Measurements from ENCODE around the gene CEP192.
"Not testable (repeated sequence)": the region's sequence is repeated elsewhere in the genome, so short reads cannot be mapped to it uniquely, and the experiment has no call there.

Gene CEP192

GRCh38 chr18:13070460-13070859 is 79.3 kb downstream of the CEP192 start:
- H3K4me3 ChIP-seq (ENCODE audit: low read depth, low read length), result no peak overlapping the region
- peak; percentile 55 for DNase-seq (ENCODE audit: low read depth)
- TF ChIP-seq CTCF (conservative IDR thresholded peaks at IDR 0.05; ENCODE audit: low read depth, low read length), result no peak

GRCh38 chr18:13076886-13077285 is 85.7 kb downstream of the CEP192 start:
- TF ChIP-seq CTCF (conservative IDR thresholded peaks at IDR 0.05; ENCODE audit: low read depth, low read length), result no peak
- no peak for DNase-seq (ENCODE audit: low read depth)

GRCh38 chr18:13077473-13077872 is 86.3 kb downstream of the CEP192 start:
- DNase-seq (ENCODE audit: low read depth), result no peak
- TF ChIP-seq CTCF (conservative IDR thresholded peaks at IDR 0.05; ENCODE audit: low read depth, low read length), result no peak
- no peak overlapping the region for H3K4me3 ChIP-seq (ENCODE audit: low read depth, low read length)

More at GRCh38 chr18:13076886-13077285, 85.7 kb downstream of the CEP192 start:
- no peak overlapping the region for H3K4me3 ChIP-seq (ENCODE audit: low read depth, low read length)

- DNase-seq (ENCODE audit: low read depth); H3K4me3 ChIP-seq (ENCODE audit: low read depth, low read length): not testable (repeated sequence)
Measured at GRCh38 chr18:13078065-13078464, 86.9 kb downstream of the CEP192 start.

- no peak for DNase-seq (ENCODE audit: low read depth)
- H3K4me3 ChIP-seq (ENCODE audit: low read depth, low read length), result no peak overlapping the region
- TF ChIP-seq CTCF (conservative IDR thresholded peaks at IDR 0.05; ENCODE audit: low read depth, low read length), result no peak
Measured at GRCh38 chr18:13086906-13087305, 95.7 kb downstream of the CEP192 start.

- H3K4me3 ChIP-seq (ENCODE audit: low read depth, low read length), result no peak overlapping the region
- no peak for DNase-seq (ENCODE audit: low read depth)
- TF ChIP-seq CTCF (conservative IDR thresholded peaks at IDR 0.05; ENCODE audit: low read depth, low read length), result no peak
Measured at GRCh38 chr18:13095466-13095865, 104.3 kb downstream of the CEP192 start.

GRCh38 chr18:13096232-13096631 is 105.1 kb downstream of the CEP192 start:
- no peak for DNase-seq (ENCODE audit: low read depth)
- H3K4me3 ChIP-seq (ENCODE audit: low read depth, low read length), result no peak overlapping the region
- no peak for TF ChIP-seq CTCF (conservative IDR thresholded peaks at IDR 0.05; ENCODE audit: low read depth, low read length)

GRCh38 chr18:13096719-13097118 is 105.6 kb downstream of the CEP192 start:
- DNase-seq (ENCODE audit: low read depth), result no peak
- no peak for TF ChIP-seq CTCF (conservative IDR thresholded peaks at IDR 0.05; ENCODE audit: low read depth, low read length)
- no peak overlapping the region for H3K4me3 ChIP-seq (ENCODE audit: low read depth, low read length)

GRCh38 chr18:13098104-13098503 is 106.9 kb downstream of the CEP192 start:
- H3K4me3 ChIP-seq (ENCODE audit: low read depth, low read length); DNase-seq (ENCODE audit: low read depth): not testable (repeated sequence)

Measured in choroid plexus epithelial cell (primary cell).